KMS-11 (cell line): ENCODE results near the gene CALD1.

Experiments
- H2AFZ ChIP-seq: fragments of 200-600 bp; sonication (generic); 2 replicates; pipeline ENCODE4 v1.6.1; 2016; ENCODE audit warnings: antibody characterized with exemption, mixed run types, low read depth
- H3K27ac ChIP-seq: fragments of 200-600 bp; sonication (generic); 2 replicates; pipeline ENCODE4 v1.6.1; 2016; ENCODE audit warnings: mild to moderate bottlenecking, mixed run types
- H3K27me3 ChIP-seq: fragments of 200-600 bp; sonication (generic); 2 replicates; pipeline ENCODE4 v1.6.1; 2017; ENCODE audit warnings: mild to moderate bottlenecking, low read depth, mixed run types, moderate library complexity; ENCODE audit not compliant: insufficient read depth
- H3K36me3 ChIP-seq: fragments of 200-600 bp; sonication (generic); 2 replicates; pipeline ENCODE4 v1.6.1; 2017; ENCODE audit warnings: mild to moderate bottlenecking, mixed run types; ENCODE audit not compliant: insufficient read depth
- H3K4me1 ChIP-seq: fragments of 200-600 bp; sonication (generic); 2 replicates; pipeline ENCODE4 v1.6.1; 2016; ENCODE audit warnings: mild to moderate bottlenecking, low read depth, mixed run types; ENCODE audit not compliant: poor library complexity, severe bottlenecking
- H3K4me2 ChIP-seq: fragments of 200-600 bp; sonication (generic); 2 replicates; pipeline ENCODE4 v1.7.0; 2016; ENCODE audit warnings: mild to moderate bottlenecking, mixed run types
- H3K4me3 ChIP-seq: fragments of 200-600 bp; sonication (generic); IDR thresholded peaks from 2 replicates; pipeline ENCODE4 v1.6.1; 2017; ENCODE audit warnings: low read depth, low read length, mixed read lengths; ENCODE audit not compliant: insufficient read depth
- H3K79me2 ChIP-seq: fragments of 200-600 bp; sonication (generic); 2 replicates; pipeline ENCODE4 v1.6.1; 2016; ENCODE audit warnings: low read depth, mixed run types; ENCODE audit not compliant: insufficient read depth
- H3K9ac ChIP-seq: fragments of 200-600 bp; sonication (generic); 2 replicates; pipeline ENCODE4 v1.6.1; 2016; ENCODE audit warnings: mild to moderate bottlenecking, mixed run types
- H4K20me1 ChIP-seq: fragments of 200-600 bp; sonication (generic); 2 replicates; pipeline ENCODE4 v1.6.1; 2016; ENCODE audit warnings: mild to moderate bottlenecking, mixed run types; ENCODE audit not compliant: insufficient read depth
- TF ChIP-seq, protein P1 (sequence below): fragments of 200-600 bp; sonication (generic); conservative IDR thresholded peaks from 2 replicates; pipeline ENCODE4 v1.6.1; 2017; ENCODE audit warnings: low read depth, mild to moderate bottlenecking, antibody characterized with exemption, low read length, moderate library complexity, mixed read lengths

The CALD1 gene

DNA sequence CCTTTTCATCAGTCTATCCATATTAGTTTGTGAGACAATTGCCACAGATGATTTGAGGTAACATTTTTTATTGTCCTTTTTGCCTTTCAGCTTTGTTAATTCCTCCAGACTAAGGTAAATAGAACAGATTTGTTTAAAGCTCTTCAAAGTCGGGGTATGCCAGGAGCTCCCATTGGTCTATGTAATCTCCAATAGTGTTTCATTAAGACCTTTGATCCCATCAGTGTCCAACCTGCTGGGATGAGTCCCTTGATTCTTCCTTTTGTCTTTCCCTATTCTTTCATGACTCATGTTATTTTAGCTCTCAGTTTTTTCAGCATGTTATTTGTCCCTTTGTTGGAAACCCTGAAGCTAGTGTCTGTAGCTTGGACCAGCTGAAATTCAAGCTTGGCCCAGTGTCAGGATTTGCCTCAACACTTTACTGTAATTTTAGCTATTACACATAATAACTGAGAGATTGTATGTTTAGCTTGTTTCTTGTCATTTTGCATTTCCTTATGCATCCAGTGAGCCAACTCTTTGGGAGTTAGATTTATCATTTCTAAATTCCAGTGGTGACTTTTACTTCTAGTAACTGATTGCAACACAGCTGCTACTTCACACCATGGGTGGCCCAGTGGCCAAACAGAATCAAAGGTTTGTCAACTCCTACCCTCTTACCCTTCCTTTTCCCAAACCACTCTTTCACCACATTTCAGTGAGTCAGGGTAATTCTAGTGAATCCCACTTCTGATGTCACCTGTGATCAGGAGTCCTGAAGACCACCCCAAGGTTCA is 222.1 kb downstream of the CALD1 start:
- Histone ChIP-seq H3K9ac (no peak overlapping the region), H3K36me3 (no peaks in the 10 kb centered on the region), H3K4me1 (peaks cover 31% of the 10 kb centered on the region), H3K27ac (no peak overlapping the region), H3K4me2 (no peak overlapping the region), H3K27me3 (no peaks in the 10 kb centered on the region), H2AFZ (no peak overlapping the region), H4K20me1 (no peaks in the 10 kb centered on the region), H3K79me2 (no peaks in the 10 kb centered on the region), H3K4me3 (no peak overlapping the region)
- TF ChIP-seq, protein P1, sequence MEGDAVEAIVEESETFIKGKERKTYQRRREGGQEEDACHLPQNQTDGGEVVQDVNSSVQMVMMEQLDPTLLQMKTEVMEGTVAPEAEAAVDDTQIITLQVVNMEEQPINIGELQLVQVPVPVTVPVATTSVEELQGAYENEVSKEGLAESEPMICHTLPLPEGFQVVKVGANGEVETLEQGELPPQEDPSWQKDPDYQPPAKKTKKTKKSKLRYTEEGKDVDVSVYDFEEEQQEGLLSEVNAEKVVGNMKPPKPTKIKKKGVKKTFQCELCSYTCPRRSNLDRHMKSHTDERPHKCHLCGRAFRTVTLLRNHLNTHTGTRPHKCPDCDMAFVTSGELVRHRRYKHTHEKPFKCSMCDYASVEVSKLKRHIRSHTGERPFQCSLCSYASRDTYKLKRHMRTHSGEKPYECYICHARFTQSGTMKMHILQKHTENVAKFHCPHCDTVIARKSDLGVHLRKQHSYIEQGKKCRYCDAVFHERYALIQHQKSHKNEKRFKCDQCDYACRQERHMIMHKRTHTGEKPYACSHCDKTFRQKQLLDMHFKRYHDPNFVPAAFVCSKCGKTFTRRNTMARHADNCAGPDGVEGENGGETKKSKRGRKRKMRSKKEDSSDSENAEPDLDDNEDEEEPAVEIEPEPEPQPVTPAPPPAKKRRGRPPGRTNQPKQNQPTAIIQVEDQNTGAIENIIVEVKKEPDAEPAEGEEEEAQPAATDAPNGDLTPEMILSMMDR = no peak

- no peak overlapping the region for H3K27ac ChIP-seq
- no peak overlapping the region for H3K4me3 ChIP-seq
- no peak overlapping the region for H3K9ac ChIP-seq
- H4K20me1 ChIP-seq = no peaks in the 10 kb centered on the region
- no peak overlapping the region for H2AFZ ChIP-seq
- no peak overlapping the region for H3K4me2 ChIP-seq
- H3K27me3 ChIP-seq = no peaks in the 10 kb centered on the region
- no peaks in the 10 kb centered on the region for H3K4me1 ChIP-seq
- TF ChIP-seq, protein P1 = no peak
- H3K36me3 ChIP-seq = no peaks in the 10 kb centered on the region
- no peaks in the 10 kb centered on the region for H3K79me2 ChIP-seq
Measured at GRCh38 chr7:135012229-135012628, 232.8 kb downstream of the CALD1 start.
